Sigmoid colon (tissue), 4 donors: Measurements from ENCODE around the gene CCDC85A.

Experiments
- CTCF ChIP-seq, 4 experiments: fragments of 450-650 bp in 3 of 4; fragments of 200-600 bp in 1 of 4; IDR thresholded peaks; one replicate each; pipeline ENCODE4 v1.5.1; 2016 to 2019; ENCODE audit warnings: antibody characterized with exemption in 4 of 4, mild to moderate bottlenecking in 3 of 4, moderate library complexity in 2 of 4
- EP300 ChIP-seq, 4 donors: sonication (generic); formaldehyde crosslinking; IDR thresholded peaks; one replicate each; pipeline ENCODE4 v1.6.1; 2017; ENCODE audit warnings: antibody characterized with exemption in 4 of 4
- POLR2A ChIP-seq, 2 donors: fragments of 450-650 bp; IDR thresholded peaks; one replicate each; pipeline ENCODE4 v1.6.1; 2016; ENCODE audit warnings: antibody characterized with exemption in 2 of 2, mild to moderate bottlenecking in 2 of 2, moderate library complexity in 2 of 2
- POLR2AphosphoS5 ChIP-seq, 4 donors: sonication (generic); formaldehyde crosslinking; IDR thresholded peaks; one replicate each; pipeline ENCODE4 v1.6.1; 2017; ENCODE audit warnings: antibody characterized with exemption in 4 of 4

GRCh38 chr2:56198936-56199335, 15.1 kb downstream of the CCDC85A start:
- TF ChIP-seq CTCF (IDR thresholded peaks at IDR 0.05) (no peak), POLR2A (IDR thresholded peaks at IDR 0.05) (no peak), POLR2AphosphoS5 (IDR thresholded peaks at IDR 0.05) (no peak), EP300 (IDR thresholded peaks at IDR 0.05) (no peak)
